GM19099 (cell line): ENCODE data around the gene BIRC7.

Experiments
- POLR2A ChIP-seq: IDR thresholded peaks from 3 replicates; pipeline ENCODE4 v1.6.1; 2011; ENCODE audit warnings: low read depth; ENCODE audit not compliant: insufficient read length; ENCODE audit errors: extremely low read depth

The BIRC7 gene

DNA sequence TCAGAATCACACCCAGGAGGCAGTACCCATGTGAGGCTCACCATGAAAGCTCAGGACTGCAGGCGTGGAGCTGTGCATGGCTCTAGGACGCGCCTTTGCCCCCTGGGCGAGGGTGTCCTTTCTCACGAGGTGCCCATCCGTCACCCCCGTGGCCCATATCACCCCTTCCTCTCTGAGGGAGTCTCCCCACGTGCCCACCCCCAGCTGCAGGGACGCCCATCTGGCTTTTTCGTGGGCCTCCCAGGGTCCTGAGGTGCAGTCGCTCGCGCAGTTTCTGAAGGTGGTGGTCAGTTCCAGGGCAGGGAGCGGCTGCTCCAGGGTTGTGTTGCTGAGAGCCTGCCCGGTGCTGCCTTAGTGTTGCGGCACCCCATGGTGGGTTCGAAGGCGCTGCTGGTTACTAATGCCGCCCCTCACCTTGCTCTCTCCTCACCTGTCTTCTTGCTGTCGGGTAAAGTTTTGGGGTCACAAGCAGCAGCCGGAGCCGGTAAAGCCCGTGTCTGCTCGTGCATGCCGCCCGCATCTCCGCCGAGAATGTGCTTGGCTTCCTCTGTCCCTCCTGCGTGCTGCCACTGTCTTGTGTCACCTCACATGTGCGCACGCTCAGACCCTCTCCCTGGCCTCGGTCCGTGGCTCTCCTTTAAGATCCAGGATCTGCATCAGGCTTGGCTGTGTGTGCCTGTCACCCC lies 47.8 kb downstream of the BIRC7 start:
- TF ChIP-seq POLR2A = no peak

DNA sequence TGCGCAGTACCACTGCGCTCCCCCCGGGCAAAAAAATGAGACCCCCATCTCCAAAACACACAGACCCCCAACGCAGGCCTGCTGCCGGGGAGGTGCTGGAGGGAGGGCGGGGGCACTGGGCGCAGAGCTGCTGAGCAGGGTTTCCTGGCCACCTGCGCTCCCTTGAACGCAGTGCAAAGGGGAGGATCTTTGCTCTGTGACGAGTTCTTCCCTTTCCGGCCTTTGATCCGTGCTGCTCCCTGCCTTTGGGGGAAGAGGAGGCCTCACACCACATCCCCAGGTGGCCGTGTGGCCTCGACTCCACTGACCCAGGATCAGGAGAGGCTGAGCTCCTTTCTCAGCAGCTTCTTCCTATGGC lies 48.4 kb downstream of the BIRC7 start:
- no peak for TF ChIP-seq POLR2A

DNA sequence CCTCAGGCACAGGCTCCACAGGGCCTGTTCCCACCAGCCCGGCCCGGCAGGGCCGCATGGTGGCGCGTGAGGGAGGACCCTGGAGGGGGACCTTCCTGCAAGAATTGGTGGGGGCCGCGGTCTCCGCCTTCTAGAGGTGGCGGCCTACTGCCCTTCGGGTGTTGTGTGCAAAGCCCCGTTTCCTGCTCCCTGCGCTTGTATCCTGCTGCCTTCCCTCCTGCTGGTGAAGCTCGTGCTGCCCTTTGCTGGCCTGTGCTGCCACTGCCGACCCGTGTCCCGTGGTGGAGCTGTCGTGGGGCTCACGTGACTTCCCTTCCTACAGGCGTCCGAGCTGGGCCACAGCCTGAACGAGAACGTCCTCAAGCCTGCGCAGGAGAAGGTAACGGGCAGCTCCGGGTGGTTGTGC lies 48.8 kb downstream of the BIRC7 start:
- no peak for TF ChIP-seq POLR2A

DNA sequence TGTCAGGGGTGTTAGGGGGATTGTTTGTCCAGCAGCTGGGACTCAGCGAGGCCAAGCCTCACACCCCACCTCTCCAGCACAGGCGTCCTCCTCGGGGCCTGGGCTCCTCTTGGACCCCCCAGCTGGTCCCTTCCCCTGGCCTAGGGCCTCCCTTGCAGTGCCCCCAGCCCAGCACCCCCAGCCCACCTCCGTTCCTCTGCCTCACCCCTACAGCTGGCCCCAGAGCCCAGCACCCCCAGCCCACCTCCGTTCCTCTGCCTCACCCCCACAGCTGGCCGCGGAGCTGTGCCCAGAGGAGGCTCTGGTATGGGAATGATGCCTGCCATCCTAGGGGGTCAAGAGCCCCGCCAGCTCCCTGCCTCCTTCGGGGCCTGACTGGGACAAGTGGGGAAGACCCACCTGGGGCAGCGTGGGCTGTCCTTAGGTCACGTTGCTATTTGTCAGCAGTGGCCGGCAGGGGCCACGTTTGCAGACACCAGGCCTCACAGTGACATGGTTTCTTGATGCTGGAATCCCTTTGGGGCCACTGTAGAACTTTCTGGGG lies 49.3 kb downstream of the BIRC7 start:
- TF ChIP-seq POLR2A = no peak

DNA sequence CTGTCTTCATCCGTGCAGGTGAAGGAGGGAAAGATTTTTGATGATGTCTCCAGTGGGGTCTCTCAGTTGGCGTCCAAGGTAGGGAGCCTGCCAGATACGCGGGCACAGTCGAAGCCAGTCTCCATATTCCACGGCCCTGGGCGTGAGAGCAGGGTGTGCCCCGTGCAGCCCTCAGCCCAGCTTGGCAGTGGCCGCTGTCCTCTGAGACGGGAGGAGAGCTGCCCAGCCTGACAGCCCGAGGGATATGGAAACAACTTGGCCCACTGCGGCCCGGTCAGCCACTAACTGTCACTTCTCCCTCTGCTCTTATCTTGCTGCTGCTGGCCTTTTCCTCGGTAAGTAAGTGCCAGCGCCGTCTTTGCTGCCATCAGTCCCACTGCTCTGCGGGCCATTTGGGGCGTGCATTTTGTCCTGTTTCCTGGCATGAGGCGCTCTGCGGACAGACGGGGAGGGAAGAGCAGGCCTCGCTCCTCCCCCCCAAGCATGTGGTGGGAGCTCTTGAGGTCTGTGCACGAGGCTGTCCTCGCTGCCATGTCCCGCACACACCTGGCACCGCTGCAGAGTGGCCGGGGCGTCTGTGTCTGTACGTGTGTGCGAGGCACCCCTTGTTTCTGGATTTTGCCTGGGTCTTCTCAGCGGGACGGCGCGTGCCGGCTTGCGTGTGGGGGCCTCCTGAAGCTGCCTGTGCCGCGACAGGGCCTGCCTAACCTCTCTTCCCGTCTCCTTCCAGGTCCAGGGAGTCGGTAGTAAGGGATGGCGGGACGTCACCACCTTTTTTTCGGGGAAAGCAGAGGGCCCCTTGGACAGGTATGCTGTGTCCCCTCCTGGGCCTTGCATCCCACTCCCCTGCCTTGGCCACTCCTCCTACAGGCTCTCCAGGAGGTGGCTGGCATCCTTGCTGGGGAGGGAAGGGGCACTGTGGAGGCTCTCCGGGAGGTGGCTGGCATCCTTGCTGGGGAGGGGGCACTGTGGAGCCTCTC lies 50.2 kb downstream of the BIRC7 start:
- TF ChIP-seq POLR2A = no peak

DNA sequence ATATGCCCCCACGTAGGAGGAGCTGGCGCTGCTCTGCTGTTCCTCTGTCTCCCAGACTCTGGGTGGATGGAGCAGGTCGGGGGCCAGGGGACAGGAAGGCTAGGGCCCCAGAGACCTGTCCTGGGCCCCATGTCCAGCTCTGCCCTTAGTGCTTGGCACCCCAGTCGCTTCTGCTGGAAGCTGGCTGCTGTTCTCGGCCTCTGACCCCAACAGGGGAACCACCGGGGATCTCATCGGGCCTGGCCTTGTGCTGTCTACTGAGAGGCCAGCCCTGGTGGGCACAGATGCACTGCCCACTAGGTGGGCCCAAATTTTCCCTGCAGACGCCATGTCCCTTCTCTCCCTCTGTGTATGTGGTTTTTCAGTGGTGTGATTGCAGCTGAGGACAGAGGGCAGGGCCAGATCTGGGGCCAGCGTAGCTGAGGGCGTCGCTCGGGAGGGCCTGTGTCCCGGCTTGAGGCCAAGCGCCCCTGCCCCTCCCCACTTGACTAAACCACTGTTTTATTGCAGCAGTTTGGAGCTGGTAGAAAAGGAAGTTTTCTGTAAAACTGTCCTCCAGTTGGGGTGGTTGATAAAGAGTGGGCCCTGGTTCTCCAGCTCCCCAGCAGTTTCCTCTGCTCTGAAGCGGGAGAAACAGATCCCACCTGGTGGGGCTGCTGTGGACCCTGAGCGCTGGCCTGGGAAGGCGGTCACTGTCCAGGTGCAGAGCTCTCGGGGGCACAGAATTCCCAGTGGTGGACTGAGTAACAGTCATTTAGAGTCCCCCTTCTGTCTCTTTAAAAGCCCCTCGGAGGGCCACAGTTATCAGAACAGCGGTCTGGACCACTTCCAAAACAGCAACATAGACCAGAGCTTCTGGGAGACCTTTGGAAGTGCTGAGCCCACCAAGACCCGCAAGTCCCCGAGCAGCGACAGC lies 51.3 kb downstream of the BIRC7 start:
- TF ChIP-seq POLR2A = no peak

DNA sequence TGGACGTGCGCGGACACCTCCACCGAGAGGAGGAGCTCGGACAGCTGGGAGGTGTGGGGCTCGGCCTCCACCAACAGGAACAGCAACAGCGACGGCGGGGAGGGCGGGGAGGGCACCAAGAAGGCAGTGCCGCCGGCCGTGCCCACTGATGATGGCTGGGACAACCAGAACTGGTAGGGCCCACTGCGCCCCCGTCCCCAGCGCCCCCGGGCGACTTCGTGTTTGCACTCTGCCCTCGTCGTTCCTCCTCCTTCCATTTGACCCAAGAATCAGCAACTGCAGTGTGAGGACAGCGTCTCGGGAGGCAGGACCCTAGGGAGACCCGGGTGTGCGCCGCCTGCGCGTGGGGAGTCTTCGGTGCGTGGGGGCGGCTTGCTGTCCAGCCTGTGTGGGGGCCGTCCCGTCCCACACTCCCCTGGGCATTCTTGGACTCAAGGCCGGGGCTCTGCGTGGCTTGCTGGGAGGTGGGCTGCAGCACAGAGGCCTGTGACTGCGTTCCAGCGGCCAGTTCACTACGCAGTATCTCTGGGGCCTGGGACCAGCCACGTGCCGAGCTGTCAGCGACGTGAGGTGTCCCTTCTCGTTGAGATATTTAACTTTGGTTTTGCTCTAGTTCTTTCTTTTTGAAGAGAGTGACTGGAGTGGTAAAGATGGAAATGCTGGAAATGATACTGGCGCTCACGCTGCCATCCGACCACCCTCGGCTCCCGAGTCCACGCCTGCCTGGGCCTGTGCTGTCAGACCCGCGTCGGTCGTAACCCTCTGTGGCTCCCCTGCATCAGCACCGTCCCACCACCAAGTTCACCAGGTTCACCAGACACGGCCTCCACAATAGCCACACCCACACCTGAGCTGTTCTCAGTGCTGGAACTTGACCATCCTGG lies 52.2 kb downstream of the BIRC7 start:
- TF ChIP-seq POLR2A = no peak

DNA sequence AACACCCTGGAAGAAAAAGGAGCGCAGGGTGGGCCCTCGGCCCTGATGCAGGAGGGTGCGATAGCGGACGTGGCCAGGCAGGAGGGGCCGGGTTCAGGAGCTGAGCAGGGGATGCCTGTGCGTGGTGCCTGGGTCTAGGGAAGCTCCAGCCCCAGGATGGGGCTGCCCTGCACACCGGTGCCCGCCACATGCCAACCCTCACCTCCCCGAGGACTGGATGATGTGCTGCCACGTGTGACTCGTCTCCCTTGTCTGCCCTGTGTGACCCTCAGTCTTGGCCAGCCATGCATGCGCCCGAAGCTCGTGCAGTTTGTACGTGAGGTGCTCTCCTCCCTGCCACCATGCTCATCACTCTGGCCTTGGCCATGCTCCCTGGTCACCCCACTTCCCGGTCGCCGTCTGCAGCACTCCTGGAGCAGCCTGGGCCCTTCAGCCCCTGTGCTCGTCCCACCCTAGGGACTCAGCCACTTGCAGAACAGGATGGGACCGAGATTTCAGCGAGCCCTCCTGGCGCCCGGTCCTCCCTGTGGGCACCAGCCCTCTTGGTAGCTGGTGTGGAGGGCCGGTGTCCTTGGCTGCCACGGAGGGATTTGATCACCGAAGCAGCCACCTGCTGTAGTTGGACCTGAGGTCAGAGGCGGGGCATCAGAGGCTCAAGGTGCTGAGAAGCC lies 53.0 kb downstream of the BIRC7 start:
- no peak for TF ChIP-seq POLR2A

DNA sequence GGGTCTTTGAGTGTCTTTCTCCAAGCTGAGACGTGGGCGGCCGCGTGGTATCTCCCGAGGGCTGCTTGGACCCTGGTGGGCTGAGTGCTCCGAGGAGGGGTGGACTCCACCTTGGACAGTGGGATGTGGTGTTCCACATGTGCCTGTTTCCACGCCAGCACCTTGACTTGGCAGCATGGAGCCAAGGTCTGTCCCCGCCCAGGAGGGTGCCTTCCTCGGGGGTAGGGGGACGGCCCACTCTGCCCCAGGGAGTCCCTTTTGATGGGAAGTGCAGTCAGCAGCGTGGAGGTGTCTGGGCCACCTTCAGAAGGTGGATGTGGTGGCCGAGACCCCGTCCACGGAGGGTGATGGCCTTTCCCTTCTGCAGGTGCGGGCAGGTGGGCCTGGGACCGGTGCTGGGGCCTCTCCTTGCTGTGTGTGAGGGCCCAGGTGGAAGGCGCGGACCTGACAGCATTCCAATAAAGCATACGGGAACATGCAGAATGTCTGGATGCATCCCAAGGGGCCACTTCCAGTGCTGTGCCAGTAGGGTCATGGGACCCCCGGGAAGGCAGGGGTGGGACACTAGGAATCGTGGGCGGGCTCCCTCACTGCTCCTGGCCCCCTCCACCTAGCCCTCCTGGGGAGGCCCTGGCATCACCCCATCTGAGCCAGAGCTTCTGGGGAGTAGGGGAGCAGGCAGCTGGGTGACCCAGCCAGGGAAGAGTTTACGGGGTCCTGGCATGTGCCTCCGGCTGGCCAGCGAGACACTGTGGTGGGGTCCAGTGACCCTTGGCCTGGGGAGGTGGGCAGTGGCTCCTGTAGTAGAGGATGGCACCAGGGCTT lies 53.8 kb downstream of the BIRC7 start:
- no peak for TF ChIP-seq POLR2A
